GM12865 (cell line): ENCODE measurements around the gene PPP3CA.
"Not testable (repeated sequence)": the region's sequence is repeated elsewhere in the genome, so short reads cannot be mapped to it uniquely, and the experiment has no call there.

Experiments used
- DNase-seq: peaks from one replicate; pipeline ENCODE4 v3.0.0; 2010; ENCODE audit warnings: low read depth
- H3K4me3 ChIP-seq: 2 replicates; pipeline ENCODE4 v1.5.1; 2011; ENCODE audit warnings: mild to moderate bottlenecking, low read depth, low read length, control low read depth
- CTCF ChIP-seq: IDR thresholded peaks from 2 replicates; pipeline ENCODE4 v1.5.1; 2011; ENCODE audit warnings: low read length, control low read depth, low read depth, inconsistent platforms; ENCODE audit not compliant: insufficient read depth; ENCODE audit errors: missing control alignments

PPP3CA gene

DNA sequence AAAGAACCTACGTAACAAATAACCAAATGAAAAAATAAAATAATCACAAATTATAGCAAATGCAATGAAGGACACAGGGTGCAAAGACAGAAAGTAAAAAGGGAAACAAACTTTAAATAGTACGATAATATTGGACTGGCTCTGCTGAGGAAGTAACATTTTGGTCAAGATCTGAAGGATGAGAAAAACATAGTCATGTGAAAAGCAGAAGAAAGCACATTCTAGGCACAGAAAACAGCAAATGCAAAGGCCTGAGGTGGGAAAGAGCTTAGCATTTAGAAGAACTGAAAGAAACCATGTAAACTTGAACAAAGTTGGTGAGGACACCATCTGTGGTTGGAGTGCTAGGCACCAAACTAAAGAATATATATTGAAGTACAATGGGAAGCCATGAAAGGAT, 111.2 kb downstream of the PPP3CA start:
- no peak overlapping the region for H3K4me3 ChIP-seq
- DNase-seq = no peak
- TF ChIP-seq CTCF = no peak

DNA sequence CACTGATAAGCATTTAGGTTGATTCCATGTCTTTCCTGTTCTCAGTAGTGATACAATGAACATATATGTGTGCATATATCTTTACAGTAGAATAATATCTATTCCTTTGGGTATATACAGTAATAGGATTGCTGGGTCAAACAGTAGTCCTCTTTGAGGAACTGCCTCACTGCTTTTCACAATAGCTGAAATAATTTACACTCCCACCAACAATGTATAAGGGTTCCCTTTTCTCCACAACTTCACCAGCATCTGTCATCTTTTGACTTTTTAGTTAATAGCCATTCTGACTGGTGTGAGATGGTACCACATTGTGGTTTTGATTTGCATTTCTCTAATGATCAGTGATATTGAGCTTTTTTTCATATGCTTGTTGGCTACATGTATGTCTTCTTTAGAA, 113.2 kb downstream of the PPP3CA start:
- not testable (repeated sequence) for DNase-seq, H3K4me3 ChIP-seq

DNA sequence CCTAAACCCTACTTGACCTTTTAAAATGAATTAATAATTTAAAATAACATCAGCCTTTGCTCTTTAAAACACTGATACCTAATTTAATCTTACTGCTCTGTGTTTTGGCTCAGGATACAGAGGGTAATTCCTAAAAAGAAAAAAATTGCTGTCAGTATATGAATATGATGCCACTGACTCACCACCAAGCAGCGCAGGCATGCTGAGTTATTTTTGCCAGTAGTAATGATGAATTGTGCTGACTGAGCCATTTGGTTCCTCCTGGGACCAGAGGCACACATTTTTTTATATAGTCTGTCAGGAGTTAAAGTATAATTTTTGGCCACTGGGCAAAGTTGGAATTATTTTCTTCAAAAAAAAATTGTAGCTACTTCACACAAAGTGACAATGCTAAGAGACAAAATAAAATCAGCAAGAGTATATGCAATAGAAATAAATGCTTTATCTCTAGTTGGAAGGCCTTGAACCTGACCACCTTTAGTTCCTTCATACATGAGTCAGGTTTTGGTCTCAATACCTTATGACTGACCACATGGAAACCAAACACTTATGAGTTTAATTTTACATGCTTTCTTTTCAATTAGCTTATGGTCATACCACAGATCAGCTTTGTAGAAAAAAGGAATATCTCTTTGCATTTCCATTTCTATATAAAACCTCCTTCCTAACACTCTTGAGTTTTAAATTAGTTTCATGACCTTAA, 115.1 kb downstream of the PPP3CA start:
- H3K4me3 ChIP-seq = no peak overlapping the region
- TF ChIP-seq CTCF = no peak
- DNase-seq = peak; percentile 6

DNA sequence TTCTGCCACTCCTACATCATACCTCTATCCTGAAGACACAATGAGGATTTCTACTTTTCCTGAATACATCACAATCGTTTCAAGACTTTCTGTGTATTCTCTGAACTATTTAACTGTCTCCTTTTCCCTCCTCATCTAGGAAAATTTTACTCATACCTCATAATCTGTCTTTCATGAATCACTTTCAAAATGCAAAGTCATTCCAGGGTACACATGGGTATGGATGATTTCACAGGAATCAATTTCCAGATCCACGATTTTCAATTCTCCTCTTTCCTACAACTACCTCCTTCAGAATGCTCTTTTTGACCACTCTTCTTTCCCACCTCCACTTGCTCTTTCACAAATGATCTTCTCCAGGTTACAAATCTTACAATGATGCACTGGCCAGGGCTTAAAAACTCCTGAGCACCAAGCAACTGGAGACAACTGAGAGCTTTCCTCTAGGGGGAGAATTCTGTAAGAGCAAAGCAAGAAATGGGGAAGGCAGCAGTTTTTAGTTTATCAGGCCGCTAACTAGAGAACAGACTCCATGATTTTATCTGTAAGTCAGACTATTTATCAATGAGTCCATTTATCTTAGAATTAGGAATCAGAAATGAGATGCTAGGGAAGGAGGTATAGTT, 116.4 kb downstream of the PPP3CA start:
- no peak for DNase-seq
- no peak overlapping the region for H3K4me3 ChIP-seq
- no peak for TF ChIP-seq CTCF

DNA sequence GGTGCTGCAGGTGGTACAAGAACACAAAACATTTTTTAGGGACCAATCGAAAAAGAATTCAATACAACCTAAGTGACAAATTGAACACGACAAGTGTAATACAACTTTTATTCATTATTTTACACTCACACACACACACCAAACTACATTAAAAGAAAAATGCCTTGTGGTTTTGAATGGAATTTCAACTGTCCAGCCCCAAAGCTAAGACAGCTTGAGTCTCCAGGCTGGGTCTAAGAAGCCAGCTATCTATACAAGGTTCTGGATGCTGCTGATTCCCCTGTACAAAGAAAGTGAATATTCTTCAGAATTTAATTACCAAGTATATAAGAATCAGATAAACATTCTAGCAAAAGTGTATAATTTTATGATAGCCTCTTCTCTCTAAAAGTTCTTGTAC, 118.2 kb downstream of the PPP3CA start:
- TF ChIP-seq CTCF = no peak
- DNase-seq = no peak

GRCh38 chr4:101227715-101228114, 119.6 kb downstream of the PPP3CA start:
- no peak overlapping the region for H3K4me3 ChIP-seq
- TF ChIP-seq CTCF = no peak
- no peak for DNase-seq

More for the DNA sequence above, 118.2 kb downstream of the PPP3CA start:
- H3K4me3 ChIP-seq = no peak overlapping the region

DNA sequence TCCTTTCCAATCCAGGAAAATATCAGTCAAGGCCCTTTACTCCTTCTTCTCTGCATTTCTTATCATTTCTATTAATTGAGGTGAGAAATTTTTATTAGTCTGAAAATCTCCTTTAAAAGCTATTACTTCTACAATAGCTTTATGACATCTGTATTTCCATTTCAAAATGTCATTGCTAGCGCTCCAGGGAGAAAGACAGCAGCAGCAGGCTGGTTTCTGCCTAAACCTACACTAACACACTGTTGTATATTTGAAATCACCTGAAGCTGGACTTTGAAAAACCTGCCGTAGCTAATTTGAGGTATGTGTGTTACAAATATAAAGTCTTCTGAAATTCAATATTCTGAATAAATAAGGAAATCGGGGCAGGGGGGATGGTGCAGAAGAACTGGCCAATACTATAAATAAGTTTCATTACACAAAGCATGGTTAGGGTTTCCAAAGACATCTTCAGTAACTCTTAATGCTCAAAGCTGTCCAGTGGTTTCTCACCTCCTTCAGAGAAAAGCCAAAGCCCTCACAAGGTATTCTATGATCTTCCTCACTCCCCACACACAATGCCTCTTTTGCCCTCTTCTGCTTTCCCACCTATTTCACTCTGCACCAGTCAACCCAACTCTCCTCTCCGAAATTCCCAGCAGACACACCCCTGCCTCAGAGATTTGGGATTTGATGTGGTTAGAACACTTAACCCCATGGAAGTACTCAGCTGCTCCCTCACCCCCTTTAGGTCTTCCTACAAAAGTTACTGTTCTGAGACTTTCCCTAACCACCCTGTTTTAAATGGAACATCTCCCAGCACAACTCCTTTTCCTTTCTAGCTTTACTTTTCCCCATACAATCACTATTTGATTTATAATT, 122.7 kb downstream of the PPP3CA start:
- no peak overlapping the region for H3K4me3 ChIP-seq
- TF ChIP-seq CTCF = no peak
- no peak for DNase-seq
